Activated CD8-positive, alpha-beta T cell treated with anti-CD3 and anti-CD28 coated beads for 36 hours (primary cell): Measurements from ENCODE around the gene IFI6. TPM values are rescaled to one million over a fixed set of nuclear protein-coding genes. Genes with fewer than 3 reads are reported as not detected.

Experiments
- ATAC-seq: fragments of 200-7000 bp; cut with Tn5 transposase; one replicate; pipeline ENCODE4 v1.10.0; 2021; ENCODE audit warnings: mild to moderate bottlenecking, moderate library complexity
- CTCF ChIA-PET: fragments of 350-600 bp; sonication (Branson Sonifier 250); formaldehyde crosslinking; loops from one replicate; lab custom pipeline; 2021; ENCODE audit warnings: antibody characterized with exemption; lab: Charles Lee
- POLR2A ChIA-PET: fragments of 350-600 bp; sonication (Branson Sonifier 250); formaldehyde crosslinking; loops from one replicate; lab custom pipeline; 2021; ENCODE audit warnings: antibody characterized with exemption; lab: Charles Lee
- DNase-seq: peaks from one replicate; pipeline ENCODE4 v3.0.0-alpha.2; 2020
- H3K27ac Mint-ChIP-seq: one replicate; pipeline ENCODE4 v1.8.0; 2021; ENCODE audit warnings: mild to moderate bottlenecking, mixed read lengths
- H3K27me3 Mint-ChIP-seq: one replicate; pipeline ENCODE4 v1.8.0; 2021; ENCODE audit warnings: mixed read lengths
- H3K36me3 Mint-ChIP-seq: one replicate; pipeline ENCODE4 v1.8.0; 2021; ENCODE audit warnings: low read depth, mixed read lengths
- H3K4me1 Mint-ChIP-seq: one replicate; pipeline ENCODE4 v1.8.0; 2021; ENCODE audit warnings: low read depth, mixed read lengths
- H3K4me3 Mint-ChIP-seq: one replicate; pipeline ENCODE4 v1.8.0; 2021; ENCODE audit warnings: mild to moderate bottlenecking, moderate library complexity, mixed read lengths
- H3K9me3 Mint-ChIP-seq: one replicate; pipeline ENCODE4 v1.8.0; 2021; ENCODE audit warnings: mixed read lengths
- intact Hi-C: fragments of 100-400 bp; cut with micrococcal nuclease; formaldehyde crosslinking; loops from one replicate; pipeline ENCODE4 v1.10.0; 2022
- total RNA-seq, 2 experiments: library from RNA; stranded (reverse); gene quantifications; one replicate each; pipeline ENCODE4 v1.2.3, GENCODE V29; 2021
- TF ChIP-seq, protein P1 (sequence below): fragments of 200-600 bp; IDR thresholded peaks from one replicate; pipeline ENCODE4 v1.8.0; 2022; ENCODE audit warnings: antibody characterized with exemption, mild to moderate bottlenecking

IFI6 gene
- total RNA-seq, 2 experiments from 2014 or later: 31.6 to 32.1 TPM

DNA sequence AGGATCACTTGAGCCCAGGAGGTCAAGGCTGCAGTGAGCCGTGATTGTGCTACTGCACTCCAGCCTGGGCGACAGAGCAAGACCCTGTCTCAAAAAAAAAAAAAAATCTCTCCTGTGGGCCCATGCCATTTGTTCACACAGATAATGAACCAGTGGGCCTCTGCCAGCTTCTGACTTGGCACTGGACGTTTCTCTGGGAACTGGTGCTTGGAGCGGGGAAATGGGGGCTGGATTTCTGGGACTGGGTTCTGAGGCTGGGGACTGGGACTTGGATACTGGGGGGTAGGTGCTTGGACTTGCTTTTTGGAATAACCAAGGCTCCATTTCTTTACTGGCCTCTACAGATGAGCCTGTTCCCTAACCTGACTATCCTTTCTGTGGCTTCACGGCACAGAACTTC is 9.7 kb downstream of the IFI6 start:
- peak; percentile 1 for ATAC-seq

DNA sequence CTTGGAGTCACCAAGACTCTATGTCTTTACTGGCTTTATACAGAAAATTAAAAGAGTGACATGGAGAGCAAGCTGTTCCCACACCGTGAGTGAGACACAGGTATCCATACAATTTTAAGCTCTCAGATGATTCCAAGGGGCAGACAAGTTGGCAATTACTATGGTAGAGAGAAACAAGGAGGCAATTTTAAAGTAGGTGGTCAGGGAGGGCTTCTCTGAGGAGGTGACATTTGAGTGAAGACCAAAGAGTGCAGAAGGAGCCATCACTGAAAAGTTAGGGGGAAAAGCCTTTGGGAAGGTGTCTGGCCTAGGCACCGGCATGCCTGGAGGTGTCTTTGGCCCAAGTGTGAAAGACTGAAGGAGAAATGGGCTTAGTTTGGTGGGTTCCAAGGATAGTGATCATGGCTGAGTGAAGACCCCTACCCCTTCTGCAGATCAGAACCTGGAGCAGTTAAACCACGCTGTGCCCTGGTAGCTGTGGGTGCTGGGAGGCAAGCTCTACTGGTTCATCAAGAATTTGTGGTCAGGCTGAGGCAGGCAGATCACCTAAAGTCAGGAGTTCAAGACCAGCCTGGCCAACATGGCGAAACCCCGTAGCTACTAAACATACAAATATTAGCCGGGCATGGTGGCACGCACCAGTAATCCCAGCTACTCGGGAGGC is 10.4 kb downstream of the IFI6 start:
- intact Hi-C loops: loop anchor here (2.0 to 10.0 kb wide), 3 partner anchors 105 to 267 kb away; partner anchors contain the start of gene GPR3

More for the DNA sequence above, 9.7 kb downstream of the IFI6 start:
- TF ChIP-seq, protein P1, sequence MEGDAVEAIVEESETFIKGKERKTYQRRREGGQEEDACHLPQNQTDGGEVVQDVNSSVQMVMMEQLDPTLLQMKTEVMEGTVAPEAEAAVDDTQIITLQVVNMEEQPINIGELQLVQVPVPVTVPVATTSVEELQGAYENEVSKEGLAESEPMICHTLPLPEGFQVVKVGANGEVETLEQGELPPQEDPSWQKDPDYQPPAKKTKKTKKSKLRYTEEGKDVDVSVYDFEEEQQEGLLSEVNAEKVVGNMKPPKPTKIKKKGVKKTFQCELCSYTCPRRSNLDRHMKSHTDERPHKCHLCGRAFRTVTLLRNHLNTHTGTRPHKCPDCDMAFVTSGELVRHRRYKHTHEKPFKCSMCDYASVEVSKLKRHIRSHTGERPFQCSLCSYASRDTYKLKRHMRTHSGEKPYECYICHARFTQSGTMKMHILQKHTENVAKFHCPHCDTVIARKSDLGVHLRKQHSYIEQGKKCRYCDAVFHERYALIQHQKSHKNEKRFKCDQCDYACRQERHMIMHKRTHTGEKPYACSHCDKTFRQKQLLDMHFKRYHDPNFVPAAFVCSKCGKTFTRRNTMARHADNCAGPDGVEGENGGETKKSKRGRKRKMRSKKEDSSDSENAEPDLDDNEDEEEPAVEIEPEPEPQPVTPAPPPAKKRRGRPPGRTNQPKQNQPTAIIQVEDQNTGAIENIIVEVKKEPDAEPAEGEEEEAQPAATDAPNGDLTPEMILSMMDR: no peak
- Mint-ChIP-seq H3K27ac (peak overlapping the region; percentile 98), H3K4me1 (peaks cover 48% of the 10 kb centered on the region), H3K9me3 (no peaks in the 10 kb centered on the region), H3K4me3 (peak overlapping the region; percentile 68), H3K27me3 (no peaks in the 10 kb centered on the region), H3K36me3 (peaks cover under 1% of the 10 kb centered on the region)
- ChIA-PET POLR2A (interaction anchor here (0.6 to 6.9 kb wide), 15 partner anchors 9 to 320 kb away, joined by 3 to 98 read pairs (median 5); partner anchors contain the start of genes AHDC1, IFI6 and SYTL1), CTCF (interaction anchor here (0.7 to 12.9 kb wide), 26 partner anchors 9 to 366 kb away, joined by 3 to 533 read pairs (median 4); partner anchors contain the start of genes AHDC1 and IFI6)
- no peak for DNase-seq
- intact Hi-C loops: loop anchor here (2.0 to 10.0 kb wide), 3 partner anchors 105 to 267 kb away; partner anchors contain the start of gene GPR3

DNA sequence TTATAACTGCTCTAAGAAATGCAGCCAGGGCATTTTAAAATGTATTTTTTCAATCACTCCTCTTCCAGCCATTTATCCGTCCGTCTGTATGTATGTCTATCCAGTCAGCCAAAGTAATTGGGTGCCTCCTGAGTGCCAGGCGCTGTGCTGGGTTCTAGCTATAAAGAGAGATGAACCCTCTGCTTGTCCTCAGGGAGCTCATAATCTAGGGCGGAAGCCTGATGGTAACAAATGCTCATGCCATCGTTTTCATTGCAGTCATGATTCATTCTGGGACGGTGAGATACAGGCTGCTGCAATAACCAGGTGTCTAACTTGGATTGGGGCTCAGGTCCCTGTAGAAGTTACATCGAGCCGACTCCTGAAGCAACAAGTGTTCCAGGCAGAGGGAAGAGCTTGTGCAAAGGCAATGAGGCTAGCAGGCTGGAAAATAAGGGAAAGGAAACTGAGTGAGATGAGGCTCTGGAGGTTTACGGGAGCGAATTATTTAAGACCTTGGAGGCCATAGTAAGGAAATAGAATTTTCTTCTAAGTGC is 11.6 kb downstream of the IFI6 start:
- intact Hi-C loops: loop anchor here (10.0 kb wide), 2 partner anchors 136 to 266 kb away; partner anchors contain the start of gene GPR3
- Mint-ChIP-seq H3K9me3 (no peaks in the 10 kb centered on the region), H3K36me3 (no peaks in the 10 kb centered on the region), H3K27me3 (no peaks in the 10 kb centered on the region), H3K4me3 (peak overlapping the region; percentile 70), H3K27ac (peak overlapping the region; percentile 92), H3K4me1 (peaks cover 45% of the 10 kb centered on the region)
- ATAC-seq: no peak
- POLR2A ChIA-PET: interaction anchor here (1.0 to 6.9 kb wide), 6 partner anchors 9 to 137 kb away, joined by 3 to 98 read pairs (median 6); no protein-coding TSS in a partner anchor
- TF ChIP-seq, protein P1: no peak
- peak; percentile 31 for DNase-seq
- CTCF ChIA-PET: interaction anchor here (1.0 to 12.9 kb wide), 6 partner anchors 9 to 104 kb away, joined by 3 to 533 read pairs (median 13); partner anchors contain the start of genes AHDC1 and IFI6

More for the DNA sequence above, 10.4 kb downstream of the IFI6 start:
- Mint-ChIP-seq H3K27me3 (no peaks in the 10 kb centered on the region), H3K4me3 (no peak overlapping the region), H3K4me1 (peaks cover 45% of the 10 kb centered on the region), H3K9me3 (no peaks in the 10 kb centered on the region), H3K36me3 (no peaks in the 10 kb centered on the region), H3K27ac (peak overlapping the region; percentile 92)
- CTCF ChIA-PET: interaction anchor here (1.0 to 12.9 kb wide), 13 partner anchors 8 to 304 kb away, joined by 3 to 533 read pairs (median 6); partner anchors contain the start of genes AHDC1 and IFI6
- DNase-seq: no peak
- POLR2A ChIA-PET: interaction anchor here (0.5 to 6.9 kb wide), 16 partner anchors 9 to 267 kb away, joined by 3 to 98 read pairs (median 4); partner anchors contain the start of genes AHDC1 and IFI6
- ATAC-seq: no peak
- TF ChIP-seq, protein P1: no peak

DNA sequence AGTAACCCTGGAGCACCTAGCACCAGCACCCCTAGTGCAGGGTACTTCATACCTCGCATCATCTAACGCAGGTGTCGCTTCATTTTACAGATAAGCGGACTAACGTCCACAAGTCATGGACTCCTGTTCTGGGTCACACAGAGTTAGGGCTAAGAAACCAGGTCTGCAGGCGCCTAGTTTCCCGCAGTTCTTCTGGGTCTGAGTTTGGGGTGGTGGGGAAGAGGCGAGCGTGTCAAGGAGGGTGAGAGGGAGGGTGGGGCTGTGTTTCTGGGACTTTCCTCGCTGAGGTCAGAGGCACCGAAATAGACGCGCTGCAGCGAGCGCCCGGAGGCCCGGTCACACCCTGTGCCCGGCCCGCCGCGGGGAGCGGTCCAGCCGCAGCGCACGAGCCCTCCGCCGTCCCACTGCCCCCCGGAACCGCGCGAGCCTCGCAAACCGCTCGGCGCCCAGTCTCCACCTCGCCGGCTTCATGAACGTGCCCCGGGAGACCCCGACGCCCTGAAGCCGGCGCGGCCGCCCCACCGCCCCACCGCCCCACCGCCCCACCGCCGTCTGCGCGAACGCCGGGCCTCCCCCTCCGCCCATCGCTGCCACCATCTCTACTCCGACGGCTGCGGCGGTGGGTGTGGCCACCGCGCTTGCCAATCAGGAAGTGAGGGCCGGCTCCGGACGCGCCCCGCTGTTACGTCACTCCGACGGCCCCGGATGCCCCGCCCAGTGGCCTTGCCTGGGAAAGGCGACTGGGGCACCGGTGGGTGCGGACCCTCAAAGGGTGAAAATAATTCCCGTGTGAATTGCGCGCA is 12.3 kb downstream of the IFI6 start:
- peak; percentile 90 for DNase-seq
- CTCF ChIA-PET: interaction anchor here (0.9 to 12.9 kb wide), 9 partner anchors 10 to 103 kb away, joined by 3 to 533 read pairs (median 4); partner anchors contain the start of gene AHDC1
- intact Hi-C loops: loop anchor here (10.0 kb wide), 2 partner anchors 135 to 265 kb away; partner anchors contain the start of gene GPR3
- Mint-ChIP-seq H3K4me1 (peaks cover 49% of the 10 kb centered on the region), H3K27ac (peak overlapping the region; percentile 92), H3K36me3 (no peaks in the 10 kb centered on the region), H3K4me3 (peak overlapping the region; percentile 70), H3K9me3 (no peaks in the 10 kb centered on the region), H3K27me3 (no peaks in the 10 kb centered on the region)
- ATAC-seq: peak; percentile 64
- POLR2A ChIA-PET: interaction anchor here (0.8 to 6.9 kb wide), 8 partner anchors 8 to 137 kb away, joined by 3 to 98 read pairs (median 3); partner anchors contain the start of gene AHDC1
- TF ChIP-seq, protein P1: no peak
